Endothelial cell of umbilical vein (primary cell): ENCODE measurements around the gene KCNG2.

Experiments
- EZH2 ChIP-seq: IDR thresholded peaks from 2 replicates; pipeline ENCODE4 v1.6.1; 2012; ENCODE audit warnings: borderline replicate concordance, low read depth, mild to moderate bottlenecking, moderate library complexity, low read length, inconsistent platforms; ENCODE audit not compliant: severe bottlenecking
- JUN ChIP-seq: IDR thresholded peaks from 2 replicates; pipeline ENCODE4 v1.6.1; 2011; ENCODE audit warnings: borderline replicate concordance, low read depth; ENCODE audit not compliant: insufficient read length, insufficient read depth
- POLR2A ChIP-seq: IDR thresholded peaks from 2 replicates; pipeline ENCODE4 v1.6.1; 2012; ENCODE audit warnings: low read depth, mild to moderate bottlenecking, control low read depth, low read length
- TF ChIP-seq, protein P1 (sequence below), 2 donors: IDR thresholded peaks; 1 replicate in 1 of 2; 2 replicates in 1 of 2; pipeline ENCODE4 v1.5.1; 2011; ENCODE audit warnings: low read length in 2 of 2, mild to moderate bottlenecking in 2 of 2, moderate library complexity in 2 of 2, control low read depth in 1 of 2, inconsistent platforms in 1 of 2, low read depth in 1 of 2; ENCODE audit not compliant: insufficient read depth in 1 of 2; ENCODE audit errors: extremely low read depth in 1 of 2
- TF ChIP-seq, protein P2 (sequence below): IDR thresholded peaks from 2 replicates; pipeline ENCODE4 v1.6.1; 2011; ENCODE audit not compliant: insufficient read depth, insufficient read length

DNA sequence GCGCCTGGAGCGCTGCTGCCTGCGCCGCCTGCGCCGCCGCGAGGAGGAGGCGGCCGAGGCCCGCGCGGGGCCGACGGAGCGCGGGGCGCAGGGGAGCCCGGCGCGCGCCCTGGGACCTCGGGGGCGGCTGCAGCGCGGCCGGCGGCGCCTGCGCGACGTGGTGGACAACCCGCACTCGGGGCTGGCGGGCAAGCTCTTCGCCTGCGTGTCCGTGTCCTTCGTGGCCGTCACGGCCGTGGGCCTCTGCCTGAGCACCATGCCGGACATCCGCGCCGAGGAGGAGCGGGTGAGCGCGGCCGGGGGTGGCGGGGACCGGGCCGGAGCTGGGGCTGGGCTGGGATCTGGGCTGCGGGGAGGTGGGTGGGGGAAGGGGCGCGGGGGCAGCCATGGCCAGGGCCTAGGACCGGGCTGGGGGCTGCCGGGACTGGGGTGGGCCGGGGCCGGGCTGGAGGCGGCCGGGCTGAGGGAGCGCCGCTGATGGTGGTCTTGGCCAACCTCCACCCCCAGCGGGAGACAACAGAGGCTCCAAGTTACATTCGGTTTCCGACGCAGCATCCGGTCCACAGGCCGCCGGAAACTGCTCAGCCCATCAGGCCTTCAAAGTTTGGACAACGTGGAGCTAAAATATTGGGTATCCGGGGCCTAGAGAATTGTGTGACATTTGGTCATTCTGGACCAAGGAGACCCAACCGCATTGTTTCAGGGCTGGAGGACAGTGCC is 66.4 kb downstream of the KCNG2 start:
- TF ChIP-seq, protein P1, sequence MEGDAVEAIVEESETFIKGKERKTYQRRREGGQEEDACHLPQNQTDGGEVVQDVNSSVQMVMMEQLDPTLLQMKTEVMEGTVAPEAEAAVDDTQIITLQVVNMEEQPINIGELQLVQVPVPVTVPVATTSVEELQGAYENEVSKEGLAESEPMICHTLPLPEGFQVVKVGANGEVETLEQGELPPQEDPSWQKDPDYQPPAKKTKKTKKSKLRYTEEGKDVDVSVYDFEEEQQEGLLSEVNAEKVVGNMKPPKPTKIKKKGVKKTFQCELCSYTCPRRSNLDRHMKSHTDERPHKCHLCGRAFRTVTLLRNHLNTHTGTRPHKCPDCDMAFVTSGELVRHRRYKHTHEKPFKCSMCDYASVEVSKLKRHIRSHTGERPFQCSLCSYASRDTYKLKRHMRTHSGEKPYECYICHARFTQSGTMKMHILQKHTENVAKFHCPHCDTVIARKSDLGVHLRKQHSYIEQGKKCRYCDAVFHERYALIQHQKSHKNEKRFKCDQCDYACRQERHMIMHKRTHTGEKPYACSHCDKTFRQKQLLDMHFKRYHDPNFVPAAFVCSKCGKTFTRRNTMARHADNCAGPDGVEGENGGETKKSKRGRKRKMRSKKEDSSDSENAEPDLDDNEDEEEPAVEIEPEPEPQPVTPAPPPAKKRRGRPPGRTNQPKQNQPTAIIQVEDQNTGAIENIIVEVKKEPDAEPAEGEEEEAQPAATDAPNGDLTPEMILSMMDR (IDR thresholded peaks at IDR 0.05; ENCODE audit: extremely low read depth in 1 of 2, insufficient read depth in 1 of 2, low read depth in 1 of 2, low read length in 2 of 2) = no peak
- no peak for TF ChIP-seq JUN
- TF ChIP-seq EZH2 = no peak
- no peak for TF ChIP-seq POLR2A
- TF ChIP-seq, protein P2, sequence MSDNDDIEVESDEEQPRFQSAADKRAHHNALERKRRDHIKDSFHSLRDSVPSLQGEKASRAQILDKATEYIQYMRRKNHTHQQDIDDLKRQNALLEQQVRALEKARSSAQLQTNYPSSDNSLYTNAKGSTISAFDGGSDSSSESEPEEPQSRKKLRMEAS = no peak
